Stimulated activated CD4-positive, alpha-beta T cell treated with anti-CD3 and anti-CD28 coated beads, Interleukin-15, amount 100 ng/mL, for 1 hour (primary cell): ENCODE results near the gene PAPOLG.
A peak's percentile ranks its signal among the peaks of the same experiment; 100 is the strongest.

ENCODE experiments used
- DNase-seq, 2 donors: peaks; one replicate each; pipeline ENCODE4 v3.0.0-alpha.2; 2020; ENCODE audit warnings: low read depth in 1 of 2, low spot score in 1 of 2

PAPOLG gene

GRCh38 chr2:60756097-60757087 lies at the start of gene PAPOLG:
Gene PAPOLG, plus strand, starts transcription at chr2:60756268. Its CDS starts 211 bp downstream, at chr2:60756479.
- peak; percentile 90 to 97 for DNase-seq

GRCh38 chr2:60707750-60708371 lies 48.2 kb upstream of the PAPOLG start:
- no peak for DNase-seq

DNA sequence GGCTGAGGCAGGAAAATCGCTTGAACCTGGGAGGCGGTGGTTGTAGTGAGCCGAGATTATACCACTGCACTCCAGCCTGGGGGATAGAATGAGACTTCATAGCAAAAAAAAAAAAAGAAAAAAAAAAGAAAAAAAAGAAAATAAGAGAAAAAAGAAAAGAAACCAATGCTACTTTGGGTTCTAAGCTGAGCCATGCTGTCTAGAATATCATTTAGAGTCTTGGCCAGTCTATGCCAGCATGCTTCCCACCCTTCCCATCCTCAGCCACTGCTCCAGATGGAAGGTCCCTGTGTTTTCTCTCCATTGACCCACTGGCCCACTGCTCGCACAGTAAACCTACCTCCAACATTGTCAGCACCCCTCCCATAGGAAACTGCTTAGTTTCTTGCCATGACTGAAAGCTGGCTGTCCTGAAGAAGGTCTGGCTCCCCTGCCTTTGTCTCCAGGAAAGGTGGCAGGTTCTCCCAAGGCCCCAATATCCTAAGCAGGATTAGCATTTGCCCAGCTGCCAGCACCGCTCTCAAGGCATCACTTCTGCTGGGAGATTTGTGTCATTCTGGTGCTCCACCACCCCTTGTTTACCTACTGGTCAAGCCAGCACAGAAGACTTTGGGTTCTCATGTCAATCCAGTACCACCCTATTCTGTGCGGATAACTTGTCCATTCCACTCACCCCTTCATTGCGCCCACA lies 47.3 kb upstream of the PAPOLG start:
- no peak for DNase-seq

DNA sequence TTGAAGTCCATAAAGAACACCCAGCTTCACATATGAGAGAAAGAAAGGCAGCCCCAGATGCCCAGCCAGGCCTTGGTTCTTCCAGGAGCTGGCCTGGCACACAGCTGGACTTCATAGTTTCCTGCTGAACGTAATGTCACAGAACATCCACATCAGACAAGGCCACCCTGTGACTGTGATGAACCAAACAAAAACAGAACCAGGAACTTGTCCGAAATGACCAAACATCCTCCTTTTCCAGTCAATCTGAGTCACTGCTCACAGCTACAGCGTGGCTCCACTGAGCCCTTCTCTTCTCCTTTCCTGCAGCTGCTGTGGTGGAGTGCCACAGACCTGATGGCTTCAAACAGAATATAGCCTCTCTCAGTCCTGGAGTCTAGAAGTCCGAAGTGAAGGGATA lies 45.4 kb upstream of the PAPOLG start:
- no peak for DNase-seq

- no peak for DNase-seq
Measured at GRCh38 chr2:60715561-60715960, 40.5 kb upstream of the PAPOLG start.

- no peak for DNase-seq
Measured at GRCh38 chr2:60717691-60718090, 38.4 kb upstream of the PAPOLG start.

- no peak for DNase-seq
Measured at GRCh38 chr2:60719331-60719730, 36.7 kb upstream of the PAPOLG start.

GRCh38 chr2:60725466-60725865 lies 30.6 kb upstream of the PAPOLG start:
- DNase-seq = no peak

GRCh38 chr2:60728855-60729254 lies 27.2 kb upstream of the PAPOLG start:
- DNase-seq = no peak

- DNase-seq = no peak
Measured at GRCh38 chr2:60735496-60736250, 20.4 kb upstream of the PAPOLG start.

GRCh38 chr2:60738679-60739078 lies 17.4 kb upstream of the PAPOLG start:
- no peak for DNase-seq

- no peak for DNase-seq
Measured at GRCh38 chr2:60739156-60739555, 16.9 kb upstream of the PAPOLG start.

DNA sequence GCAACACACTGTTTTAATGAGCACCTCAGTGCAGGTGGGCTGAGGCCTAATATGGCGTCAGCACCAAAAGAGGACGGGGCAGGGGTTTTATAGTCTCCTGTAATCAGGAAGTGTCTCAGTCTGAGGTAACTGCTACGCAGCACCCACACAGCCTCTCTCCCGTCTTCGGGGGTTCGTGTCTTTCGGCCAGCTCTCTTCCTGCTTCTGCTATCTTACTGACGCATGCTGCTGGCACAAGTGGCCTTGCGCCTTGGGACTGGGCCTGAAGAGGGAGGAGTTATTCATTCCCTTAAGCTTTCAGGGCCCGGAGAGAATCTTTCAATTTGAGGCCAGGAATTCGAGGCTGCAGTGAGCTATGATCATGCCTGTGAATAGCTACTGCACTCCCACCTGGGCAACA lies 14.5 kb upstream of the PAPOLG start:
- no peak for DNase-seq

GRCh38 chr2:60742419-60742818 lies 13.6 kb upstream of the PAPOLG start:
- no peak for DNase-seq

DNA sequence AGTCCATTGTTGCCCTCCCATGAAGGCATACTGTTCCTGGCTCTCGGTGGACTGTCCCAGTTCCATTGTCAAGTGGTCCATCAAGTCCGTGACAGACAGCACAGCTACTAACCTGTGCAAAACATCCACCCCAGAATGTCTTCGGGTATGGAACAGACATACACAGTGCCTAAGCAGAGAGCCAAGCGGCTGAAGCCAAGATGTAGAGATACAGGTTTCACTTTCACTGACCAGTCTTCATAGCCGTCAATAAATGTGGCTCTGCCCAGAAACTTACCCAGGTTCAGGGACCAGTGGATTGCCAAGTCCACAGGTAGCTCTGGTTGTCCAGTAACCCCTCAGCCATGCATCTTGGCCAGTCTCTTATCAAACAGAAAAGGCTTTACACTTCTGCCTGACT lies 10.7 kb upstream of the PAPOLG start:
- no peak for DNase-seq

DNA sequence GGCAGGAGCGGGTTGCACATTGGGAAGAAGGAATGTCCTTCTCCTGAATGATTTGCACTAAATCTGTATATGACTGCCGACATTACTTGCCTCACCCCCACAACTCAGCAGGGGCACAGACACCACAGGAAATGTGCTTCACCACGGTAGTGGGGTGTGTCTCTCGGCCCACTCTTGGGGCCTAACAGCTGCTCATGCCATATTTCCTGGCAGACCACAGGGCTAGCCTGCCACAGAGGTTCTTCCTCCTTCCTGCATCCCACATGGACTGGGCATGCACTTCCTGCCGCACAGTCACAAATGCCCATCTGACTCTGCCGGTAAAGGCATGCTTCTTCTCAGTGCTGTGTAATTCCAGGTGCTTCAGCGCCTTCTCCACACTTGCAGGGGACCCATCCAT lies 10.3 kb upstream of the PAPOLG start:
- no peak for DNase-seq

DNA sequence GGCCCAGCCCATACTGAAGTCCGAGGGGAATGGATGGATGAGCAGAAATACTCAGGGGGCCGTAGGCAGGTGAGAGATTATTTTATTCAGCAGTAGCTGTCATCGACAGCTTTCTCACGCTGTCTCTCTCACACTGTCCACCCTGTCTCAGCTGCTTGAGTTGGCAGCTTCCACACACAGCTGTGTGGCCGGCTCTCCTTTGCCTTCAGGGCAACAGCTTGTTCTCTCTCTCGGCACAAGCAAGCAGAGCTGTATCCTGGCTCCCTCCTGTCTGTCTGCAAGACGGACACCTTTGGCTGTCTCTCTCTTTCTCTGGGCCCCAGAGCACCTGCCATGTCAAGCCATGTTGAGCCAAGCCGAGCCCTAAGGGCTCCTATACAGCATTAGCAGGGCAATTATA lies 9.8 kb upstream of the PAPOLG start:
- no peak for DNase-seq

DNA sequence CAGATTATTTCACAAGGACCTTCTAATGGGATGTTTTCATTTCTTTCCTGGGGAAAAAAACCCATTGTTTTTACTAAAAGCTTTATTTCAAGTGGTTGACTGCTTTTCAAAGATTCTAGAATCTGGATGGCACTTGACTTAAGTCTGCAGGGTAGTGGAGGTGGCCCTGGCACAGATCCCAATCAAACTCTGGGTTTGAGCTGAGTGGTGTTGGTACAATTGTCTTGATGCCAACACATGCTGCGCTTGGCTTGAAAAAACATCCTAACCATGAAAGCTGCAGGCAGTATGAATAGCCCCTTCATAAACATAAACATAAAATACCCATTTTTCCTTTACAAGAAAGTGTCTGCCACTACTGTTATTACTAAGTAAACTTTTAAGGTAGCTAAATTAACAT lies 3.6 kb downstream of the PAPOLG start:
- DNase-seq = no peak

DNA sequence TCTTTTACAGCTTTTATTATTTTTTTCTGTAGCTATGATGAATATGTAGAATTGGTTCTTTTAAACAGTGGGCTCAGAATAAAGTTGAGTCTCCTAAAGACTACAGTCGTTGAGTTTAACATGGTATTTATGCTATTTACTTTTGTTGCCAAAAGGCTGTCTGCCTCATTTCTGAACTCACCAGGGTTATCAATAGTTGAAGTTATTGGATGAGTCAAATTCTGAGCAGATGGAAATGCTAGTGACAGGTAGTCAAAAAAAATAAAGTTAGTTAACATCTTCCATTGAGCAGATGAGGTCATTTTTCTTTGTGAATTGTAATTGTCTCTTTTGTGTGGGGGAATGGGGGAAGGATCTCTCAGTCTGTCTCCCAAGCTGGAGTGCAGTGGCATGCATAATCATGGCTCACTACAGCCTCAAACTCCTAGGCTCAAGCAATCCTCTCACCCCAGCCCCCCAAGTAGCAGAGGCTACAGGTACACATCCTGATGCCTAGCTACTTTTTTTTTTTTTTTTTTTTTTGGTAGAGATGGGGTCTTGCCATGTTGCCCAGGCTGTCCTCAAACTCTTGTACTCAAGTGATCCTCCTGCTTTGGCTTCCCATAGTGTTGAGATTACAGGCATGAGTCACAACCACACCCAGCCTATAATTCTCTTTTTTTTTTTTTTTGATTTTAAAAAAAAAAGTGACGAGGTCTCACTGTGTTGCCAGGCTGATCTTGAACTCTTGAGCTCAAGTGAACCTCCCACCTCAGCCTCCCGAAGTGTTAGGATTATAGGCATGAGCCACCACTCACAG lies 8.9 kb downstream of the PAPOLG start:
- DNase-seq = no peak

DNA sequence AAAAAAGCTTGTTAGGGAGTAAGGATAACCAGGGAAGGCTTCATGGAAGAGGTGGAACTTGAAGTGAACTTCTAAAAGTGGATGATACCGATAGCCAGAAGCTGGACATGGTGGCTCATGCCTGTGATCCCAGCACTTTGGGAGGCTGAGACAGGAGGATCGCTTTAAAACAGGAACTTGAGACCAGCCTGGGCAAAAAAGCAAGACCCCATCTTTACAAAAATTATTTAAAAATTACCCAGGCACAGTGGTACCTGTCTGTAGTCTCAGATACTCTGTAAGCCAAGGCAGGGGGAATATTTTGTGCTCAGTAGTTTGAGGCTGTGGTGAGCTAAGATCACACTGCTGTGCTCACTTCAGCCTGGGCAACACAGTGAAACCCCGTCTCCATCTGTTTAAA lies 10.2 kb downstream of the PAPOLG start:
- DNase-seq = no peak
